HG03095 (cell line): ENCODE data around the gene NPR3.

Experiments used
- ATAC-seq: cut with Tn5 transposase; IDR thresholded peaks from one replicate; pipeline ENCODE4 v1.9.1; 2021; ENCODE audit warnings: moderate library complexity; ENCODE audit not compliant: unreplicated experiment

Gene NPR3, protein sequence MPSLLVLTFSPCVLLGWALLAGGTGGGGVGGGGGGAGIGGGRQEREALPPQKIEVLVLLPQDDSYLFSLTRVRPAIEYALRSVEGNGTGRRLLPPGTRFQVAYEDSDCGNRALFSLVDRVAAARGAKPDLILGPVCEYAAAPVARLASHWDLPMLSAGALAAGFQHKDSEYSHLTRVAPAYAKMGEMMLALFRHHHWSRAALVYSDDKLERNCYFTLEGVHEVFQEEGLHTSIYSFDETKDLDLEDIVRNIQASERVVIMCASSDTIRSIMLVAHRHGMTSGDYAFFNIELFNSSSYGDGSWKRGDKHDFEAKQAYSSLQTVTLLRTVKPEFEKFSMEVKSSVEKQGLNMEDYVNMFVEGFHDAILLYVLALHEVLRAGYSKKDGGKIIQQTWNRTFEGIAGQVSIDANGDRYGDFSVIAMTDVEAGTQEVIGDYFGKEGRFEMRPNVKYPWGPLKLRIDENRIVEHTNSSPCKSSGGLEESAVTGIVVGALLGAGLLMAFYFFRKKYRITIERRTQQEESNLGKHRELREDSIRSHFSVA

DNA sequence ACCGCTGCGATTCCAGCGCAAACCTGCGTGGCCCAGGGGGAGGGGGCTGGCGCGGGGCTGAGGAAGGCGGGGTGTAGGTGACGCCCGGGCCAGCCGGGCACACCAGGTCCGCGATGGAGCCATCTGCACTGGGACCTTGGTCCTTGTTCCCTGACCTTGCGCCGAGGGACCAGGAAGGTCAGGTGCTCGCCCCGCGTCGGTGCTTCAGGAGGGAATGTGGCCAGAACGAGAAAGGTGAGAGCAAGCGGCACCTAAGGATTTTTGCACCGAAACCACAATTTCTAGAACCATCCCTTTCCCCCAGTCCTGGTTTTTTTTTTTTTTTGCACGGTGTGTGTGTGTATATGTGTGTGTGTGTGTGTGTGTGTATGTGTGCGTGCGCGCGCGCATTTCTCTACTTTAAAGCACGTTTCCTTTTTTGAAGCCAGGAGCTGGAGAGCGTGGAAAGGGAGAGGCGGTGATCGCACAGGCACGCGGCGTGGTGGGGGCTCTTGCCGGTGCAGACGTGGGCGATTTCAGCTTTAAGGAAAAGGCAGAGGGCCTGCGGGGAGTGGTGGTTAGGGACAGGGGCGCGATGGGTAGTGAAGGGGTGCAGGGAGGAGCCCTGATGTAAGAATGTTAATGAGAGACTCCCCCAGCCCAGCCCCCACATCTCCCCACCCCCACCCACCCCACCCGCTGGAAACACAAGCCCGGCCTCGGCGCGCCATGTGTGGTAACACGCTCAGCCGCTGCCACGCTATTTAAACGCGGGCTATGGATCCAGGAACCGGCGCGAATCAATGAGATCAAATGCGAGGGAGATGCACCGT is at the start of gene NPR3:
TSS of gene NPR3 (plus strand) at position 772 of the 812 bp plus-strand sequence. CDS start 456 bp downstream, outside the sequence.
- ATAC-seq = no peak

DNA sequence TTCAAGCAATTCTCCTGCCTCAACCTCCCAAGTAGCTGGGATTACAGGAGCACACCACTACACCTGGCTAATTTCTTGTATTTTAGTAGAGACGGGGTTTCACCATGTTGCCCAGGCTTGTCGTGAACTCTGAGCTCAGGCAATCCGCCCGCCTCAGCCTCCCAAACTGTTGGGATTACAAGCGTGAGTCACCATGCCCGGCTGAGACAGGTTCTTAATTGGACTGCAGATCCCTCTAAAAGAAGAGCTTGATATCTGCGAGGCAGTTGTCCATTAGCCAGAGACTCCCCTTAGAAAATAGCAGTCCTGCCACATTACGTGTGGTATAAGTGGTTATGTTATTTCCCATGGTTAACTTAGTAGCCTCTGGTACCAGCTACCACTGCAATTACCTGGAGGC is 46.6 kb upstream of the NPR3 start:
- no peak for ATAC-seq

DNA sequence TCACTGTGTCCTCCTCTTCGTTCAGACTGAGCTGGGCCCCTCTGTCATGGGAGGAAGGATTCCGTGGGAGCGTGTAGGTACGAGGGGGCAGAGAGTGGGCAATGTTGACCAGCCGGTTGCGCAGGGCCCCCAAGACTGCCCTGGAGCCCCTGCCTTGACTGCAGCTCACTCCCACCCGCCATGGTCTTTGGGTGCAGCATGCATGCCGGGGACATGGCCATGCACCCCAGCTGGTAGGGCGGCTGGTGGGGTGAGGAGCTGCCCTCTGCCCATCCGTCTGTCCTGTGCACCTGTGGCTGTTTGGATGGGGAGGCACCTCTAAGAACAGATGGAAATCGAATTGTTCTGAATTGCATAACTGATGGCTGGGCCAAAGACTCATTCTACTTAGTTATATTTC is 42.6 kb upstream of the NPR3 start:
- ATAC-seq = no peak

DNA sequence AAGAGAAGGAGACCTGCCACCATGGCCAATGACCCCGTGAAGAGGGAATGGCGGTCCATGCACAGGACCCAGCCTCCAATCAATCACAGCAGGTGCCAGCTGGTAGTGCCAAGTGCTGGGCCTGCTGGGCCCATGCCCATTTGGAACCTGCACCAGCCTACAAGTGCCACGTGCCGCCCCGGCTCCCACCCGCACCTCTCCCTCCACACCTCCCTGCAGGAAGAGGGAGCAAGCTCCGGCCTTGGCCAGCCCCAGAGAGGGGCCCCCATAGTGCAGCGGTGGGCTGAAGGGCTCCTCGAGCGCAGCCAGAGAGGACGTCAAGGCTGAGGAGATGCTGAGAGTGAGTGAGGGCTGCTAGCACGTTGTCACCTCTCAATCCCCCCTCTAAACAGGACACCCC is 37.8 kb upstream of the NPR3 start:
- no peak for ATAC-seq

DNA sequence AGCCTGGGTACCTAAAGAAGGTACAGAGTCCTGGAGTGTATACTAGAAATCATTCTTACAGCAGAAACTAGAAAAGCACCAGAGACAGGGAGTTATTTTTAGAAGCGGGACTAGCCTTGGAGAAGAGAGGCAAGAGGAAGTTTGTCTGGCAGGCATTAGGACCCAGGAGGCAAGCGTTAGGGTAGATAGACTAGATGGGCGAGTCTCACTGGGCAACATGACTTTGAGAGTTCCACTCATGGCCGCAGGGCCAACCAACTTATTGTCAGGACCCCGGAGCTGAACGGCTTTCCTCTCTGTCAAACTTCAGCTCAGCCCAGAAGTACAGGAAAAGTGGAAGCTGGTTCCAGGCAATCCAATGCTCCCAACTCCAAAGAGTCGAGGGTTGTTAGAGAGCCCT is 34.1 kb upstream of the NPR3 start:
- no peak for ATAC-seq

DNA sequence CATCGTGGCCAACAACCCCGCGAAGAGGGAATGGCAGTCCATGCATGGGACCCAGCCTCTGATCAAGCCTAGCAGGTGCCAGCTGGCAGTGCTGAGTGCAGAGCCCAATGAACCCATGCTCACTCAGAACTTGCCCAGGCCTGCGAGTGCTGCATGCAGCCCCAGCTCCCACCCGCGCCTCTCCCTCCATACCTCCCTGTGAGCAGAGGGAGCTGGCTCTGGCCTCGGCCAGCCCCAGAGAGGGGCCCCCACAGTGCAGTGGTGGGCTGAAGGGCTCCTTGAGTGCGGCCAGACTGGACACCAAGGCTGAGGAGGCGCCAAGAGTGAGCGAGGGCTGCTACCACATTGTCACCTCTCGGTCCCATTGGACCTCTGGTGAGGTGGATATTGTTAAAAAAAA is 32.6 kb upstream of the NPR3 start:
- ATAC-seq = no peak

DNA sequence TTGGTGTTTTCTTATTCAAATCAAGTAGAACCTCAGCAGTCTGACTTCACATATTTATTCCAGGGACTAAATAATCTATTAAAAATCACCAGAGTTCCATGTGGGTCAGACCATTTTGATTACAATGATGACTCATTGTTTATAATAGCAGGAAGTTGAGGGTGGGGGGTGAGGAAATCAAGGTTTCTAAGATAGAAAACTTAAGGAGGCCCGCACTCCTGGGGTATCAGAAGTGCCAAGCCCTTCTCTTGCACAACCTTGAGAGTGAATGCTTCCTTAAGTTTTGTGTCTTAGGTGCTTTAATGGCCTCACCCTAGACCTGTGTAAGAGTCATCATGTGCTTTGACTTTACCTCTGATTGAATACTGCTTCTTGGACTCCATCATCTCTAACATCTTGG is 31.9 kb upstream of the NPR3 start:
- ATAC-seq = no peak

DNA sequence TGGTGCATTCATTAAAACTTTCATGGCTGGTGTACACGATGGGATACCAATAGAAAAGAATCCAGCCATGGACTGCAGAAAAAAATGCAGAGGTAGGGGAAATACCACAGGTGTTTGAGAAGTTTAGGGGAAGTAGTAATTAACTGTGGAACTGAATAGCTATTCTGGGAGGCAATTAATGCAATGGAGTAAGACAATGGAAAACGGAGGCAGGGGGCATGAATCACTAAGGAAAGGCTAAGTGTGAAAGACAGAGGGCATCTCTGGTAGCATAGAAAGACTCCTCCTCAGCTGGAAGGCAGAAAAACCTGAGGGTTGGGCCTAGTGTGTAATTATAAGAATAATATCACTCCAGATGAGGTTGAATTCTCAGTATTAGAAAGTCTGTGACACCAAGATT is 30.9 kb upstream of the NPR3 start:
- ATAC-seq = no peak

DNA sequence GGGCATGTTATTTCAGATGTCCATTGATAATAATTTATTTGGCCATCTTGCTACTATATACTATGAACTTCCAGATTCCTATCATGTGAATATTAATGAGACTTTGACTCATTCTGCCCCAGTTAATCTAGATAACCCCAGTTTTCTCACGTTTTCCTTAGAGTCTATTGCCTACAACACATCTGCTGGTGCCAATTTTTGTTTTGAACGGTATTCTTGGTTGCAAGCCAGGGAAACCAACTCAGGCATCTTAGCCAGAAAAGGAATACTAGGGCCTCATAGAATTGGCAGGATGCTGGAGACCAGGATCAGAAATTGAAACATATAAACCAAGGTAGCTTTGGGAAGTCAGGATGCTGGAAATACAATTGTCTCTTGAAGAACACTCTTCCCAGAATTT is 28.0 kb upstream of the NPR3 start:
- no peak for ATAC-seq

DNA sequence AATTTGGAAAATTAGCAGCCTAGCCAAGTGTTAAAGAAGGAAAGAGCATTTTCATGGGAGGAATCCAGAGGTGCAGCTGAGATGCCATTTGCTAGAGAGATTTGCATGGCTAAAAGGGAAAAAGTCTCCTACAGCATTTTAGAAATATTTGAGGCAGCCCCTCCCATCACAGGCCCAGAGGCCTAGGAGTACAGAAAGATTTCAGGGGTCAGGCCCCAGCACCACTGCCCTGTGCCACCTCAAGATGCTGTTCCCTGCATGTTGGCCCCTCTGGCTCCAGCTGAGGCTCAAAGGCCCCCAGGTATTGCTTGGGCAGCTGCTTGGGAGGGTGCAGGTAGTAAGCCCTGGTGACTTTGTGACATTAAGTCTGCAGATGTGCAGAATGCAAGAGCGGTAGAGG is 26.9 kb upstream of the NPR3 start:
- ATAC-seq = no peak

DNA sequence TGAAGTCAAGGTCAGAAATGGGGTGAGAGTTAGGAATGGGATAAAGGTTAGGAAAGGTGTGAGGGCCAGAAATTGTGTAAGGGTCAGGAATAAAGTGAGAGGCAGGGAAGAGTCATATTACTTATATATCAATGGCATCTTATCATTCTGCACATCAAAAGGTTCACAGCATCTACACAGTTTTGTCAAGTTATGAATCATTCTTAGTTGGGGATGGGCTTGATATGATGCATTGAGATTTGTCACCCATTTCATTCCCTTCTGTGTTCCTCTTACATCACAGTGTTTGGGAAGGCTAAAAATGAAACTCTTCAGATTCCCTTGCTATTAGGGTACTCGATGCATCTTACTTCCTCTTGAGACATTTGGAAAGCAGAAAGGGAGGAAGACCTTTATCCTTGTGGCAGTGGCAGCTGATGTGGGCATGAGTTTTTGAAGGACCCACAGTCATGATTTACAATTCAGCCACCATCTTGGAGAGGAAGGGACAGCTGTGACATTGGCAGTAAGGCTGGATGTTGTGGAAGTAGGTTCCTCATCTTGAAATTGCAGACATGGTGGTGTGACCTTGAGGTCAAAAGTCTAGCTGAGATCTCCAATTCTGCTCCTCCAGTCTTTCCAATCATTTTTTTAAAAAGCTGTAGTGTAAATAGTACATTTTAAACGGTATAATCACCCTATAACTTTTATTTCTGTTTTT is 24.2 kb upstream of the NPR3 start:
- no peak for ATAC-seq

DNA sequence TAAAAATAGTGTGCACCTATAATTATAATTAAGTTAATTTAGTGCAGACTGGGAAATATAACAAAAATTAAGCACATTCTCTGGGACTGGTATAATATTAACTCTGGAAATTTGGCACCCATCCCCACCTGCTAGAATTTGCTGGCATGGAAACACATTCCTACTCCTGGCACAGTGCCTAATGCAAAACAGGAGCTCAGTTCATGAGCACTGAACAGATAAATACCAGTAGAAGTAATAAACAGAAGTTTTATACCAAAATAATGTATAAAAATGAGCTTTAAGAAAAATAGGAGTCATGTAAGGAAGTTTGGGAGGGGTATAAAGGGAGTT is 23.7 kb upstream of the NPR3 start:
- ATAC-seq = no peak

DNA sequence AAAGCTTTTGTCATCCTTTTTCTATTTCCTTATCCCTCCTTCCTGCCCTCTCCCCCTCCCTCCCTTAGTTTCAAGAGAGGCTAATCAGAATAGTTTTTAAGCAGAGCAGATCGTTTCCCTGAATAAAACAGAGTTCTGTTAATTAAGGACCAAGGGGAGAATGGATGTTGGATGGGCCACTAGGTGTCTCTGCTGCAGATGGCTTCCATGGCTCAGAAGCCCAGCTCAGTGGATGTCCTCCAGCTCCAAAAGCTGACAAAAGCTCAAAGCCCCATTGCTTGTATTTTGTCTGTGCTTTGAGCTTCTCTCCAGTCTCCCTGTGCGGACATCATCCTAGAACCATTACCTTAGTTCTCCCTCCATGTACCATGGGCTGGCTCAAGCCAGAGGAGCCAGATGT is 21.0 kb upstream of the NPR3 start:
- no peak for ATAC-seq

DNA sequence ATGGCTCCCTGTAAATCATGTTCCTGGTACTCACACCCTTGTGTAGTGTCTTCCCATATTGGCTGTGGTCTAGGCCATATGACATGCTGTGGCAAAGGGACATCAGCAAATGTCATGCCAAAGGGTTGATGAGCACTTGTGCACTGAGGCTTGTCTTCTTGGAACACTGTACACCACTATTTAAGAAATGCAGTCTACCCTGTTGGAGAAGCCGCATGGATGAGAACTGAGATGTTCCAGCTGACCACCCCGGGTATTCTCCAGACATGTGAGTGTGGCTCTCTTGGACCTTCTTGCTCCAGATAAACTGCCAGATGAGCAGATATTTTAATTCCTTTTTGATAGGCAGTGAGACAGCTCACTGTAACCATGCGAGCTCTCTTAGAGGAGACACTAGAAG is 20.5 kb upstream of the NPR3 start:
- no peak for ATAC-seq

DNA sequence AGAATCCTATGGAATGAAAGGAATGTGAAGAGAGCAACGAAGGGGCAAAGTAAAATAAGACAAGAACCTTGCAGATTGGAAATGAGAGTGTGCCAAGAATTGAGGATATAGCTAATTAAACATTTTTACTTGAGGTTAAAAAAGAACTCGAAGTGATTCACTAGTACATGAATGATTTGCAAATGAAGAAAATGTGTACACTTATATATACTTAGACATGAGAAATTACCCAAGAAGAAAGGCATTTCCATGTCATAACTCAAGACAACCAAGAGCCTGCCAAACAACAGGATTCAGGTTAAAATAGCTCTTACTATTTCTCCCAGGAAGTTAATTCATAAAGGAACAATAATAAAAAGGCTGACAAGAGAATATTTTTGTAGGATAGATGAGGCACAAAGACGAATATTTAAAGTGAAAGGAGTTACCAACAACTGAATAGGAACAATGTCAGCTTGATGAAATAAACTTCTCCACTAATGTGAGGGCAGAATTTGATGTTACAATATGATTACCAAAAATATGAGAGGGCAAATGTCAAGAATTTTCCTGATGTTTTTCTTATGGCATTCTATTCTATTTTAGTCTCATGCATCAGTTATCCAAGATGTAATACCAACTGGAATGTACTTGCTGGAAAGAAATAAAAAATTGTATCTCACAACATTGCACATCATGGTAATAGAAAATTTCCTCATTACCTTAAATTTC is 18.9 kb upstream of the NPR3 start:
- ATAC-seq = no peak

DNA sequence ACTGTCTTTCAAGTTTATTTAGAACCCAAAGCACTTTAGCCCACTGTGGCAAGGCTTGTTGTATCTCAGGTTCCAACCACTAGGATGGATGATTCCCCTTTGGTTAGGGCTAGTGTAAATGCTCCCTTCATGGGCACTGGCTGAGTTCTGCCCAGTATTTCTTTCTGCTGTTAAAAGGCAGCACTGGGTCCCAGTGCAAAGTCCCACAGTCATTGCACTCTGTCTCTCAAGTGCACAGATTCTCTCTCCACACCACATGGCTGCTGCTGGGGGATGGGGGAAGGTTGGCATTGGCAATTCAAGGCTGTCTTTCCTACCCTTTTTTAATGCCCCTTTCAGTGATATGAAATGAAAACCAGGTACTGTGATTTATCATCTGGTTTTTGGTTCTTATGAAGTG is 7.2 kb upstream of the NPR3 start:
- no peak for ATAC-seq

DNA sequence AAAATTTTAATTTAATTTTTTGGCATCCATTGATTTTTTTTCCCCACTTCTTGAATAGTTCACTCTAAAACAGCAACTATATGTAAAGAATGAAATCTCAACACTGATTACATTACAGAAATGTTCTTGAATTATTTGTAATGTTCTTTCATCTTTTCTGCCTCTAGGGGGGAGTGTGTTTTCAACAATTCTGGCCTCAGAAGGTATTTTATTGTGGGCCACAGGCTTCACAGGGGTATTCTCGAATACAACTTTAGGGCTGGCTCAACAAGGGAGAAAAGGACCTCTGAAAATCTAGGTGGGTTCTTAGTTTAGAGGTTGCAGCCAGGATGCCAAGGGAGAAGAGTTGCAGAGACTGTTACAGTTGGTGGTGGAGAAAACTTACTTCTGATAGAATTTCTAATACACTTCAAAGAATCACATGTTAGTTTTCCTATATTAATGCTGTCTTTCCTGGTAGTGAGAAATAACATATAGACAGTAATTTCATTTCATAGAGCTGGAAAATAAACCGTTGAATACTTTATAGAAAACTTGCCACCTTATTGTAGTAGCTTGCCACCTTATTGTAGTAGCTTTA is 3.6 kb upstream of the NPR3 start:
- ATAC-seq = no peak

DNA sequence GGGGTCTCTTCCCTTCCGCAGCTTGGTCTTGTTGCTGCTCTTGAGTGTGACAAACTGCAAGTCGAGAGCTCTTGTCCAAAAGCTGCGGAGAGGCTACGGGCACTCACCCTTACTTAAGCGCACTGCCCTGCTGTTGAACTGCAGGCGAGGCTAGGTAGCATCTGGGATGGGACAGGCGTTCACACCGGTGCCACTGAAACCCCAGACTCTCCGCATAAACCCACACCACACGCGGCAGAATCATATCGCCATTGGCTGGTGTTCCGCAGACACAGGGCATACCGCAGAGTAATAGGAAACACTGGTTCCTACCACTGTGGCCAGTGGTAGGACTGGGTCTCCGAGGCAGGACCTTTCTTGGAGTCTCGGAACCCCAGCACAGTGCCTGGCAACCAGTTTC is 2.2 kb upstream of the NPR3 start:
- no peak for ATAC-seq

DNA sequence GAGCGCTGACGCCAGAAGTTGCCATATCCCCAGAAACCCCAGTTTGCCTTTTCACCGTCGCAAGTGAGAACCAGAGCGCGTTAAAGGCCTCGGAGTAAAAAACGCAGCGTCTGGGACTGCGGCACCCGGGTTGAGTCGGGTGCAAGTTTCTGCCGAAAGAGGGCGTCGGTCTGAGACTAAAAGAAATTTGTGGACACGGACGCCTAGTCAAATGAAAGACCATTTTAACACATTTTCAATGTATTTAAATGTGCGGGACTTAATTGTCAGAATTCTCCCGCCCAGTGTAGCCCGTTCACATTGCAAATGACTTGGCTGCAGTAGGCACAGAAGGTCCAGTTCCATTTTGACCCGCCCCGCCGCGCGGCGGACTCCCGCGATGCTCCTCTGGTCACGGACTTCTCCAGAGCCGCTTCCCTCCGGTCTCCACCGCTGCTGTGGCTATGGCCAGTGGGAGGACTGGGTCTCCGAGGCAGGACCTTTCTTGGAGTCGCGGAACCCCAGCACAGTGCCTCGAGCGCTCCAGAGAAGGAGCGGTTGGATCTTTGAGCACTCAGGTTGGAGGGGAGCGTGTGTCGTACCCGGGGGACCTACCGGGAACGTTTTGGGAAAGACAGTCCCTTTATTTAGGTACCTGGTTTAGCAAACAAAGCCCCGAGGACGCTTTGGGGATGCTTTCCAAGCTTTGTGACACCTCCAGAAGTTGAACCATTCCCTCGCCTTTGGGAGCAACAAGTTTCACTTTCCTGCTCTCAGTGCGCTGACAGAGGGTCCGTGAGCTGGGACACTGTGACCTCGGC is 1.2 kb upstream of the NPR3 start:
- peak; percentile 62 for ATAC-seq

DNA sequence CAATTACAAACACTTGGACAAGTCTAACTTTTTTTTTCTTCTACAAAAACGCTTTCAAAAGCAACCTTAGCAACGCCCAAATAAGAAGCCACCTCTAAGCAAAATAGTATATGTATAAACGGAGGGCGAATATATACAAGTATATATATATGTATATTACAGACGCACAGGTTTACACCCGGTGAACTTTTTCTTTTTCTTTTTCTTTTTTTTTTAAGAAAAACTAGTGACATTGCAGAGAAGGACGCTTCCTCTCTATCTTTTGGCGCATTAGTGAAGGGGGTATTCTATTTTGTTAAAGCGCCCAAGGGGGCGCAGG is 200 bp downstream of the NPR3 start:
- no peak for ATAC-seq
